Heart right ventricle (tissue), 16 donors: Measurements from ENCODE around the gene AGBL4. TPM values are rescaled to one million over a fixed set of nuclear protein-coding genes. Genes with fewer than 3 reads are reported as not detected.
A peak's percentile ranks its signal among the peaks of the same experiment; 100 is the strongest.

Experiments
- ATAC-seq, 8 donors: fragments of 200-7000 bp; cut with Tn5 transposase; one replicate each; pipeline ENCODE4 v1.9.1; 2020; ENCODE audit warnings: mild to moderate bottlenecking in 8 of 8, moderate library complexity in 8 of 8, moderate number of reproducible peaks in 1 of 8
- DNase-seq, 2 donors: peaks; one replicate each; pipeline ENCODE4 v3.0.0-alpha.2; 2020
- H3K27ac ChIP-seq, 10 donors: fragments of 200-600 bp; sonication (generic) in 2 of 10; one replicate each; pipeline versions ENCODE4 v1.5.0 to v1.8.0; 2020 to 2022; ENCODE audit warnings: mild to moderate bottlenecking in 3 of 10
- H3K27me3 ChIP-seq, 7 donors: fragments of 200-600 bp; one replicate each; pipeline ENCODE4 v1.8.0; 2021 to 2022; ENCODE audit warnings: mild to moderate bottlenecking in 2 of 7
- H3K36me3 ChIP-seq, 9 donors: fragments of 200-600 bp; sonication (generic) in 1 of 9; one replicate each; pipeline versions ENCODE4 v1.5.0 to v1.8.0; 2020 to 2022; ENCODE audit warnings: mild to moderate bottlenecking in 2 of 9
- H3K4me1 ChIP-seq, 9 donors: fragments of 200-600 bp; sonication (generic) in 1 of 9; one replicate each; pipeline versions ENCODE4 v1.5.0 to v1.8.0; 2020 to 2022; ENCODE audit warnings: mild to moderate bottlenecking in 4 of 9
- H3K4me3 ChIP-seq, 10 donors: fragments of 200-600 bp; sonication (generic) in 2 of 10; one replicate each; pipeline versions ENCODE4 v1.5.0 to v1.8.0; 2020 to 2022; ENCODE audit warnings: mild to moderate bottlenecking in 7 of 10, moderate library complexity in 2 of 10
- H3K9me3 ChIP-seq, 11 donors: fragments of 200-600 bp in 10 of 11; sonication (generic) in 2 of 11; one replicate each; pipeline versions ENCODE4 v1.5.0 to v1.8.0; 2013 to 2022; ENCODE audit warnings: mild to moderate bottlenecking in 2 of 11, control low read depth in 1 of 11, moderate library complexity in 1 of 11
- WGBS, 2 donors: extraction: QIAGEN DNeasy Blood & Tissue Kit; methylation state at CpG; one replicate each; pipeline ENCODE4 v1.1.7; 2013; ENCODE audit warnings: inconsistent platforms in 1 of 2; 5-methylcytosine and 5-hydroxymethylcytosine counted together
- intact Hi-C, 10 donors: fragments of 100-400 bp; cut with DNase I; formaldehyde crosslinking; loops; one replicate each; pipeline versions ENCODE4 v1.11.1 to v1.14.2; 2022
- polyA plus RNA-seq, 2 donors: library from polyadenylated mRNA; stranded (reverse); fragments of 200-250 nt; gene quantifications; one replicate each; pipeline ENCODE4 v1.2.3, GENCODE V29; 2013
- total RNA-seq, 10 donors: library from RNA; stranded (reverse); fragmentation: NEBNext Ultra II Directional in 3 of 10; extraction: Animal tissue kit (Norgen Biotek cat#: 25700) in 3 of 10; gene quantifications; one replicate each; pipeline versions ENCODE4 v1.2.1 to v1.2.4, GENCODE V29; 2021 to 2023
- TF ChIP-seq, protein P1 (sequence below), 9 donors: fragments of 200-600 bp; sonication (generic) in 2 of 9; IDR thresholded peaks; one replicate each; pipeline versions ENCODE4 v1.5.0 to v1.8.0; 2021 to 2022; ENCODE audit warnings: antibody characterized with exemption in 9 of 9, mild to moderate bottlenecking in 5 of 9, moderate library complexity in 1 of 9
- donor health status: Arrhythmogenic right ventricular cardiomyopathy.
- donor health status: ischemic (EF 13 %, LVEDD 7.1; RV severe dilation, severe dysfunction).
- donor health status: healthy with polysubstance abuse.
- donor health status: DM: no; HTN: yes; CAD: no.
- donor health status: DM: no; HTN: no; CAD: no.
- donor health status: ischemic (EF 25% LVEDD 6.9; RV normal size, moderate dysfunction).
- donor health status: ischemic (EF 25% LVEDD 5.7; RV mildly dilated, moderate dysfunction).
- donor health status: healthy.
- donor health status: DM: yes; HTN: yes; CAD: no.
- donor health status: Ischemic cardiomyopathy.
- donor health status: ischemic (EF 35%, LVEDD 5.7; RV mildly dilated, moderate dysfunction).
- donor health status: nonischemic (EF 11% LVEDD 7.7; RV severe dilation, severe dysfunction).
- donor health status: DM: yes; HTN: yes; CAD: no.
- donor health status: PGD.
- donor health status: ischemic (EF 29% LVEDD 5.4; RV normal size, mild dysfunction).
- donor health status: nonischemic (EF 23%, LVEDD 6.1; RV moderate dilation, normal function).

The AGBL4 gene
- total and polyA plus RNA-seq, 12 donors = 0.04 to 0.93 (median 0.46) TPM; not detected in 2

DNA sequence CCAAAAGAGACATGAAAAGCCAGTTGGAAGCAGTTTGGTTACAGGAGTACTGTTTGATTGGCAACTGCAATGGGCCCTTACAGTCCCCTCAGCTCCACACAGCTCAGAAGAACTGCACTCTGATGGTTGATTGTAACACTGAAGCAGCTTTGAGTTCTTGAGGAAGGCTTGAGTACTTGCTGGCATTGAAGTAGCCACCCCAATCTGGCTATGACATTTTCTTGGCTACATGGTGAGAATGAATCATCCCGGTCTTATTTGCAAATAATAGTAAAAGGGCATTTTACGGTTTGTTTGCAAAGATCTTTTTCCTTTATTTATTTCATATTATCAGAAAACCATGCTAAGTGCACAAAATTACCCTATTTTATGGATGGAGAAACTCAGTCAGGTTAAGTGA, 1087.3 kb downstream of the AGBL4 start:
- TF ChIP-seq, protein P1, sequence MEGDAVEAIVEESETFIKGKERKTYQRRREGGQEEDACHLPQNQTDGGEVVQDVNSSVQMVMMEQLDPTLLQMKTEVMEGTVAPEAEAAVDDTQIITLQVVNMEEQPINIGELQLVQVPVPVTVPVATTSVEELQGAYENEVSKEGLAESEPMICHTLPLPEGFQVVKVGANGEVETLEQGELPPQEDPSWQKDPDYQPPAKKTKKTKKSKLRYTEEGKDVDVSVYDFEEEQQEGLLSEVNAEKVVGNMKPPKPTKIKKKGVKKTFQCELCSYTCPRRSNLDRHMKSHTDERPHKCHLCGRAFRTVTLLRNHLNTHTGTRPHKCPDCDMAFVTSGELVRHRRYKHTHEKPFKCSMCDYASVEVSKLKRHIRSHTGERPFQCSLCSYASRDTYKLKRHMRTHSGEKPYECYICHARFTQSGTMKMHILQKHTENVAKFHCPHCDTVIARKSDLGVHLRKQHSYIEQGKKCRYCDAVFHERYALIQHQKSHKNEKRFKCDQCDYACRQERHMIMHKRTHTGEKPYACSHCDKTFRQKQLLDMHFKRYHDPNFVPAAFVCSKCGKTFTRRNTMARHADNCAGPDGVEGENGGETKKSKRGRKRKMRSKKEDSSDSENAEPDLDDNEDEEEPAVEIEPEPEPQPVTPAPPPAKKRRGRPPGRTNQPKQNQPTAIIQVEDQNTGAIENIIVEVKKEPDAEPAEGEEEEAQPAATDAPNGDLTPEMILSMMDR (IDR thresholded peaks at IDR 0.05) = no peak
- Histone ChIP-seq H3K27me3 (peaks cover 0 to 8% (median 0%) of the 10 kb centered on the region in 7 donors), H3K27ac (no peak overlapping the region), H3K4me3 (no peak overlapping the region), H3K4me1 (peaks cover 0 to 13% (median 0%) of the 10 kb centered on the region in 9 donors), H3K9me3 (no peaks in the 10 kb centered on the region), H3K36me3 (no peaks in the 10 kb centered on the region)
- DNase-seq (no peak), ATAC-seq (no peak)
- 73 to 99% methylated on average over 2 of the region's 2 CpGs for WGBS, 2 donors
- intact Hi-C loops = no loop called here

DNA sequence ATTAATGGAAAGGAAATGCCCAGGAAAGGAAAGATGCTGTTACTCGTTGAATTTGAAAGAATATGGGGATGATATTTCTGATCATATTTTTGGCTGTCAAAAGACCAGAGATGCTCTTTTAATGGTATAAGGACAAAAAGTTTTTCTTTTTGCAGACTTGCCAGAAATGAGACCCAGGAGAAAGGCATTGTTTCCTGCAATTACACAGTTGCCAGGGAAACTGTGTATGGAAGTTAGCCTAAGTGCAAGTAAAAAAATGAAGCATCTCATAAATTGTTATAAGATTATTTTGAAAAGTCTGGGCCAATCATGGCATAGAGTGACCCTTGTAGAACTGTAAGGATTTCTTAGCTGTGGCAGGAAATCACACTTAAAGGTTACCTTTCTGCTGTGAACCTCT, 1091.4 kb downstream of the AGBL4 start:
- TF ChIP-seq, protein P1 (IDR thresholded peaks at IDR 0.05) = no peak
- peaks cover 0 to 8% (median 0%) of the 10 kb centered on the region in 7 donors for H3K27me3 ChIP-seq
- no peak overlapping the region for H3K4me3 ChIP-seq
- H3K4me1 ChIP-seq = peaks cover 0 to 16% (median 0%) of the 10 kb centered on the region in 9 donors
- WGBS, 2 donors = 44 to 63% methylated on average over 1 of the region's 1 CpG
- H3K36me3 ChIP-seq = no peaks in the 10 kb centered on the region
- intact Hi-C loops = no loop called here
- H3K9me3 ChIP-seq = no peaks in the 10 kb centered on the region
- no peak for DNase-seq
- H3K27ac ChIP-seq = no peak overlapping the region
- ATAC-seq = no peak

DNA sequence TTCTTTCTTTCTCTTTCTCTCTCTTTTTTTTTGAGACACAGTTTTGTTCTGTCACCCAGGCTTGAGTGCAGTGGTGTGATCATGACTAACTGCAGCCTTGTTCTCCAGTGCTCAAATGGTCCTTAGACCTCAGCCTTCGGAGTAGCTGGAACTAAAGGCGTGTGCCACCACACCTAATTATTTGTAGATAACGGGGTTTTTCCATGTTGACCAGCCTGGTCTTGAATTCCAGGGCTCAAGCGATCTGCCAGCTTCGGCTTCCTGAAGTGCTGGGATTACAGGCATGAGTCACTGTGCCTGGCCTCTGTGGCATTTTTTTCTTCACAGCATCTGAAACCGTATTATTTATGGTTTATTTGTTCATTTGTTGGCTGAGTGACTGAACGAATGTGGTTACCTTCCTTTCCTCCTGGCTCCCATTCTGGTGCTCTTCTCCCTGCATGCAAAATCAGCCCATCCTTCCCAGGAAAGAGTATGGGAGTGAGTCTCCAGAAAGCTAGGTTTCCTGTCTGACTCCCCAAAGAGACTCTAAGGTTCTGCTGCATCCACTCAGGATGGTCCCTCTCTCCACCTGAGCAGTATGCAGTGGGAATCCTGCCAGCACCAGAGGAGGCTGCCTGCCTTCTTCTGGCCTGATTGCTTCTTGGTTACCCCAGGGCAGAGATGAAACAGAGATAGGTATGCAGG, 1092.1 kb downstream of the AGBL4 start:
- Histone ChIP-seq H3K9me3 (no peaks in the 10 kb centered on the region), H3K4me1 (peaks cover 0 to 16% (median 0%) of the 10 kb centered on the region in 9 donors), H3K36me3 (no peaks in the 10 kb centered on the region), H3K27ac (no peak overlapping the region), H3K4me3 (no peak overlapping the region), H3K27me3 (peaks cover 0 to 8% (median 0%) of the 10 kb centered on the region in 7 donors)
- intact Hi-C loops = no loop called here
- DNase-seq (no peak), ATAC-seq (peak in 2 of 8 donors; percentile 33 to 47)
- whole genome bisulfite sequencing, 2 donors = 61 to 72% methylated on average over 7 of the region's 7 CpGs
- TF ChIP-seq, protein P1 (IDR thresholded peaks at IDR 0.05) = no peak

DNA sequence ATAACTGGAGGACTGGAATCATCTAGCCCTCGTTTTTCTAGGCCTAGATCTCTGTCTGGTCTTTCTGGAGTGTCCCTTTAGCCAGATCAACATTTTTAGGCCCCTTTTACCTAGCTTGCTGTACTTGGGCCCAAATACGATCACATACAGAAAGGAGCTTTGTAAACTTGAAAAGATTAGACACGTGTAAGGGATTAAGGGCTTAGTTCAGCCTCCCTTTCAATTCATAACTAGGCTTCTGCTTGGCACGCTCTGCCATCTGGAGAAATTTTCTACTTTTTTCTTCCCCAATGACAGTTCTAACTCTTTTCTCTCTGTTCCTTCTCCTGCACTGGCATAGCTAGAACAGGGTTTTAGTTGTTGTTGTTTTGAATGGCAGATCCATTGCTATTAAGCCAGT, 1093.7 kb downstream of the AGBL4 start:
- H3K4me1 ChIP-seq = peaks cover 0 to 16% (median 0%) of the 10 kb centered on the region in 9 donors

More for the DNA sequence above, 1093.7 kb downstream of the AGBL4 start:
- WGBS, 2 donors = 78 to 83% methylated on average over 4 of the region's 4 CpGs
- DNase-seq (no peak), ATAC-seq (no peak)
- Histone ChIP-seq H3K4me3 (no peak overlapping the region), H3K27me3 (no peaks in the 10 kb centered on the region), H3K9me3 (no peaks in the 10 kb centered on the region), H3K27ac (no peak overlapping the region), H3K36me3 (no peaks in the 10 kb centered on the region)
- intact Hi-C loops = no loop called here
- TF ChIP-seq, protein P1 (IDR thresholded peaks at IDR 0.05) = no peak
